Ishikawa (cell line): Measurements from ENCODE around the gene ZMIZ1.

Experiments used
- CEBPB ChIP-seq: IDR thresholded peaks from 2 replicates; pipeline ENCODE4 v1.6.1; 2012
- CREB1 ChIP-seq: IDR thresholded peaks from 2 replicates; pipeline ENCODE4 v1.6.1; 2012; ENCODE audit warnings: low read depth
- EGR1 ChIP-seq: IDR thresholded peaks from 2 replicates; pipeline ENCODE4 v1.6.1; 2012
- EP300 ChIP-seq: IDR thresholded peaks from 2 replicates; pipeline ENCODE4 v1.6.1; 2012; ENCODE audit warnings: borderline replicate concordance
- FOXM1 ChIP-seq: IDR thresholded peaks from 2 replicates; pipeline ENCODE4 v1.6.1; 2012; ENCODE audit warnings: low read depth, borderline replicate concordance
- MAX ChIP-seq: IDR thresholded peaks from 2 replicates; pipeline ENCODE4 v1.6.1; 2012
- NFIC ChIP-seq: IDR thresholded peaks from 2 replicates; pipeline ENCODE4 v1.6.1; 2012
- RAD21 ChIP-seq: IDR thresholded peaks from 2 replicates; pipeline ENCODE4 v1.6.1; 2012; ENCODE audit warnings: low read depth
- REST ChIP-seq: IDR thresholded peaks from 2 replicates; pipeline ENCODE4 v1.6.1; 2012; ENCODE audit warnings: low read depth, mild to moderate bottlenecking
- TAF1 ChIP-seq: IDR thresholded peaks from 2 replicates; pipeline ENCODE4 v1.6.1; 2012; ENCODE audit warnings: low read depth, mild to moderate bottlenecking
- TCF12 ChIP-seq: IDR thresholded peaks from 2 replicates; pipeline ENCODE4 v1.6.1; 2012; ENCODE audit warnings: low read depth
- TEAD4 ChIP-seq: IDR thresholded peaks from 2 replicates; pipeline ENCODE4 v1.6.1; 2012
- USF1 ChIP-seq: IDR thresholded peaks from 2 replicates; pipeline ENCODE4 v1.6.1; 2012
- YY1 ChIP-seq: IDR thresholded peaks from 2 replicates; pipeline ENCODE4 v1.6.1; 2012; ENCODE audit warnings: low read depth
- ZBTB7A ChIP-seq: IDR thresholded peaks from 2 replicates; pipeline ENCODE4 v1.6.1; 2012; ENCODE audit warnings: low read depth

ZMIZ1 gene

GRCh38 chr10:79314761-79315601 lies 246.2 kb downstream of the ZMIZ1 start:
- TF ChIP-seq TEAD4 (no peak), ZBTB7A (no peak), MAX (no peak), CREB1 (no peak), NFIC (no peak), EP300 (no peak), USF1 (no peak), YY1 (no peak), CEBPB (no peak), EGR1 (no peak), TCF12 (no peak), RAD21 (no peak)

- TF ChIP-seq TAF1 (no peak), YY1 (no peak), EGR1 (no peak), CREB1 (no peak), RAD21 (no peak), TEAD4 (no peak), USF1 (no peak), TCF12 (no peak), MAX (no peak)
Measured at GRCh38 chr10:79315602-79315920, 246.8 kb downstream of the ZMIZ1 start.

GRCh38 chr10:79316671-79317431 lies 248.1 kb downstream of the ZMIZ1 start:
- TF ChIP-seq TAF1 = no peak
- TF ChIP-seq MAX = 0 out of 2 replicates have a peak, but pooled peaks have one; percentile 35

- TF ChIP-seq ZBTB7A = no peak
- TF ChIP-seq TEAD4 = no peak
Measured at GRCh38 chr10:79318369-79318768, 249.6 kb downstream of the ZMIZ1 start.

GRCh38 chr10:79319115-79319771 lies 250.5 kb downstream of the ZMIZ1 start:
- TF ChIP-seq CEBPB (no peak), TEAD4 (no peak), EGR1 (no peak), FOXM1 (no peak), TAF1 (no peak), NFIC (no peak), REST (no peak), YY1 (no peak), CREB1 (no peak), USF1 (no peak), ZBTB7A (no peak), RAD21 (no peak), EP300 (no peak), MAX (no peak), TCF12 (no peak)

GRCh38 chr10:79320316-79320715 lies 251.6 kb downstream of the ZMIZ1 start:
- no peak for TF ChIP-seq EP300
- no peak for TF ChIP-seq FOXM1
- TF ChIP-seq USF1 = no peak
- no peak for TF ChIP-seq EGR1
- TF ChIP-seq REST = no peak
- no peak for TF ChIP-seq RAD21
- no peak for TF ChIP-seq TAF1
- no peak for TF ChIP-seq CREB1
- no peak for TF ChIP-seq MAX
- TF ChIP-seq CEBPB = no peak
- TF ChIP-seq TEAD4 = no peak
- TF ChIP-seq TCF12 = no peak
- TF ChIP-seq YY1 = no peak
- TF ChIP-seq NFIC = no peak
- no peak for TF ChIP-seq ZBTB7A
